SH-SY5Y (cell line): ENCODE results near the gene IMMP2L.

ENCODE experiments used
- GATA2 ChIP-seq: IDR thresholded peaks from 2 replicates; pipeline ENCODE4 v1.6.1; 2011; ENCODE audit warnings: mild to moderate bottlenecking, low read depth, low read length
- GATA3 ChIP-seq: IDR thresholded peaks from 2 replicates; pipeline ENCODE4 v1.6.1; 2011; ENCODE audit warnings: low read depth, mild to moderate bottlenecking, low read length, moderate library complexity

DNA sequence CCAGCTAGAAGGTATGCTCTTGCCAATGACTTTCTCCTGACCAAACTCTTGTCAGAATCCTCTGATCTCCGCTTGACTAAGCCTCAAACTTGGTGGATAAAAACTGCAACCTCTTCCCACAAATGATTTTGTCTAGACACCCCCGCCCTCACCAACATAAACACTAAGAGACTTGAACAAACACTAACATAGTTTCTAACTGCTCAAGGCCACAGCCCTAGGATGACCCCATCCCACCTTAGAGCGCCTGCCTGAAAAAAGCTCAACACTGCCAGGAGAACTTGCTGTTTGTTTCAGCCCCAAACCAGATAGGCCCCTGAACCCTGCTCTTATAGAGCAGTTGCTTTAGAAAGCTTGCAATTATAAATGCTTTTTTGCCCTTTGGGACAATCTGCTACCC is 399.6 kb downstream of the IMMP2L start:
- TF ChIP-seq GATA2 = no peak
- no peak for TF ChIP-seq GATA3
